OCI-LY3 (cell line): ENCODE measurements around the gene NAV1.

Experiments
- CTCF ChIP-seq: fragments of 200-600, 300-600 bp; sonication (generic); IDR thresholded peaks from 2 replicates; pipeline ENCODE4 v1.5.1; 2014; ENCODE audit warnings: antibody characterized with exemption, low read length, low read depth
- EZH2phosphoT487 ChIP-seq: fragments of 200-600 bp; shearing (Covaris generic); IDR thresholded peaks from 2 replicates; pipeline ENCODE4 v1.6.1; 2018; ENCODE audit warnings: antibody characterized with exemption, mixed run types, low read depth

GRCh38 chr1:201515062-201515750 lies 23.7 kb upstream of the NAV1 start:
- no peak for TF ChIP-seq CTCF
- TF ChIP-seq EZH2phosphoT487, result no peak
